B cell (primary cell): Measurements from ENCODE around the gene LRRC43. TPM values are rescaled to one million over a fixed set of nuclear protein-coding genes. Genes with fewer than 3 reads are reported as not detected.

ENCODE experiments used
- ATAC-seq: fragments of 200-7000 bp; cut with Tn5 transposase; one replicate; pipeline ENCODE4 v1.10.0; 2021; ENCODE audit warnings: low read depth, mild to moderate bottlenecking, moderate number of reproducible peaks, moderate library complexity
- CTCF ChIA-PET: fragments of 350-600 bp; sonication (Branson Sonifier 250); formaldehyde crosslinking; loops from one replicate; lab custom pipeline; 2021; ENCODE audit warnings: antibody characterized with exemption, inconsistent platforms; lab: Charles Lee
- POLR2A ChIA-PET: fragments of 350-600 bp; sonication (Branson Sonifier 250); formaldehyde crosslinking; loops from one replicate; lab custom pipeline; 2021; ENCODE audit warnings: antibody characterized with exemption; lab: Charles Lee
- DNase-seq: peaks from one replicate; pipeline ENCODE4 v3.0.0; 2013
- H2AFZ ChIP-seq: 2 replicates; pipeline ENCODE4 v1.6.1; 2012; ENCODE audit warnings: mild to moderate bottlenecking, low read depth, low read length; ENCODE audit not compliant: insufficient read depth, poor library complexity, severe bottlenecking
- H3K27ac ChIP-seq, 2 donors: 1 replicate in 1 of 2; 2 replicates in 1 of 2; pipeline ENCODE4 v1.5.1; 2012 to 2013; ENCODE audit warnings: low read length in 2 of 2, mild to moderate bottlenecking in 2 of 2, moderate library complexity in 1 of 2
- H3K27me3 ChIP-seq, 4 experiments: fragments of 200-600 bp in 1 of 4; sonication (generic) in 1 of 4; replicated peaks in 1 of 4; 1 replicate in 2 of 4; 2 replicates in 2 of 4; pipeline versions ENCODE4 v1.6.1 to v1.7.0; 2013 to 2016; ENCODE audit warnings: low read length in 3 of 4, mild to moderate bottlenecking in 2 of 4, mixed read lengths in 1 of 4, moderate library complexity in 1 of 4; ENCODE audit not compliant: insufficient read depth in 4 of 4, control insufficient read depth in 3 of 4; ENCODE audit errors: control extremely low read depth in 1 of 4
- H3K36me3 ChIP-seq, 2 experiments: replicated peaks in 1 of 2; 1 replicate in 1 of 2; 2 replicates in 1 of 2; pipeline versions ENCODE4 v1.6.1 to v1.7.1; 2013; ENCODE audit warnings: low read length in 1 of 2; ENCODE audit not compliant: insufficient read depth in 2 of 2, control insufficient read depth in 1 of 2; ENCODE audit errors: control extremely low read depth in 1 of 2, extremely low read depth in 1 of 2
- H3K4me1 ChIP-seq, 2 donors: fragments of 200-600 bp in 1 of 2; sonication (generic) in 1 of 2; 1 replicate in 1 of 2; 2 replicates in 1 of 2; pipeline versions ENCODE4 v1.5.1 to v1.6.1; 2013 to 2017; ENCODE audit warnings: low read length in 2 of 2; ENCODE audit not compliant: control insufficient read depth in 2 of 2, insufficient read depth in 2 of 2
- H3K4me2 ChIP-seq: replicated peaks from 2 replicates; pipeline ENCODE3; 2012; ENCODE audit warnings: mild to moderate bottlenecking, low read depth, low read length; ENCODE audit not compliant: poor library complexity, severe bottlenecking
- H3K4me3 ChIP-seq, 5 experiments: fragments of 200-600 bp in 1 of 5; sonication (generic) in 1 of 5; 1 replicate in 3 of 5; 2 replicates in 2 of 5; pipeline versions ENCODE4 v1.5.1 to v1.7.0; 2011 to 2016; ENCODE audit warnings: low read length in 4 of 5, mild to moderate bottlenecking in 4 of 5, low read depth in 2 of 5, control low read depth in 1 of 5, moderate library complexity in 1 of 5; ENCODE audit not compliant: insufficient read depth in 1 of 5; ENCODE audit errors: control extremely low read depth in 1 of 5, extremely low read depth in 1 of 5
- H3K79me2 ChIP-seq: fragments of 200-600 bp; sonication (generic); one replicate; pipeline ENCODE4 v1.6.0; 2016; ENCODE audit warnings: low read length; ENCODE audit not compliant: control insufficient read depth, insufficient read depth
- H3K9ac ChIP-seq: fragments of 200-600 bp; sonication (generic); 2 replicates; pipeline ENCODE4 v1.6.1; 2017; ENCODE audit warnings: mild to moderate bottlenecking, low read length, moderate library complexity
- H3K9me3 ChIP-seq, 3 donors: one replicate each; pipeline versions ENCODE4 v1.6.1 to v1.7.1; 2013; ENCODE audit warnings: low read length in 2 of 3; ENCODE audit not compliant: control insufficient read depth in 2 of 3, insufficient read depth in 1 of 3; ENCODE audit errors: control extremely low read depth in 1 of 3
- H4K20me1 ChIP-seq: 2 replicates; pipeline ENCODE4 v1.6.0; 2012; ENCODE audit warnings: mild to moderate bottlenecking, low read length; ENCODE audit not compliant: insufficient read depth, control insufficient read depth, poor library complexity, severe bottlenecking
- H3K27ac Mint-ChIP-seq: one replicate; pipeline ENCODE4 v1.8.0; 2021; ENCODE audit warnings: mixed read lengths
- H3K27me3 Mint-ChIP-seq: one replicate; pipeline ENCODE4 v1.8.0; 2021; ENCODE audit warnings: mixed read lengths
- H3K4me1 Mint-ChIP-seq: one replicate; pipeline ENCODE4 v1.8.0; 2021; ENCODE audit warnings: mixed read lengths
- H3K4me3 Mint-ChIP-seq: one replicate; pipeline ENCODE4 v1.8.0; 2021; ENCODE audit warnings: mixed read lengths
- H3K9me3 Mint-ChIP-seq: one replicate; pipeline ENCODE4 v1.8.0; 2022; ENCODE audit warnings: mixed read lengths; ENCODE audit not compliant: insufficient read depth
- EZH2 ChIP-seq: IDR thresholded peaks from 2 replicates; pipeline ENCODE4 v1.6.1; 2012; ENCODE audit warnings: borderline replicate concordance, low read depth, mild to moderate bottlenecking, moderate library complexity, low read length; ENCODE audit not compliant: insufficient read depth, poor library complexity, severe bottlenecking
- WGBS: methylation state at CpG from one replicate; pipeline ENCODE4 v1.1.5; 2013; ENCODE audit warnings: missing lambda C conversion rate; ENCODE audit not compliant: insufficient coverage; 5-methylcytosine and 5-hydroxymethylcytosine counted together
- intact Hi-C: fragments of 100-400 bp; cut with micrococcal nuclease; formaldehyde crosslinking; loops from one replicate; pipeline ENCODE4 v1.10.0; 2022
- polyA plus RNA-seq: library from polyadenylated mRNA; depleted of rRNA; stranded (reverse); fragments of >200 nt; gene quantifications from 2 replicates; pipeline ENCODE4 v1.2.3, GENCODE V29; 2012
- total RNA-seq, 2 donors: library from RNA; stranded (reverse); fragments of 120-200 nt in 1 of 2; gene quantifications; 1 replicate in 1 of 2; 2 replicates in 1 of 2; pipeline versions ENCODE4 v1.2.3 to v1.2.4, GENCODE V29; 2013 to 2022
- TF ChIP-seq, protein P1 (sequence below): fragments of 200-600 bp; IDR thresholded peaks from one replicate; pipeline ENCODE4 v1.8.0; 2022; ENCODE audit warnings: antibody characterized with exemption, mild to moderate bottlenecking

Gene LRRC43
- total and polyA plus RNA-seq, 2 donors (not counting 1 experiment from before 2014, with no cell fraction given), result not detected

DNA sequence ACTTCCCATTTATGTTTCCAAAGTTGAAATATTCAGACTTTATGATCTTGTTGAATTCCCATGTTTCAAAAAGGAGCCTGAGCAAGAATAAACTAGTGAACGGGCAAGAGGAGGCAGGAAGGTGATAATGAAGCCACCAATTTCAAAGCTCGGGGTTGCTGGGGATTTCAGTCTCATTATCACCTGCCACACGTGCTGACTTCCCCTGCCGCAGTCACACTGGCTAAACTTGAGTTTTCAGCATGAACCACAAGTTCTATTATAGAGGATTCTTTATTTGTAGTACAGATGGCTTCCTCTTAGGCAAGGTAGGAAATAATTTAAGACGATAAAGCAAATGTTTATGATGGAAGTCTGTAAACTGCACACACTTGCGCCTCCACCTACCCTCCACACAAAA, 61.0 kb downstream of the LRRC43 start:
- DNase-seq (no peak), ATAC-seq (no peak)
- Mint-ChIP-seq H3K4me1 (no peaks in the 10 kb centered on the region), H3K27ac (no peak overlapping the region), H3K27me3 (no peaks in the 10 kb centered on the region), H3K4me3 (no peak overlapping the region), H3K9me3 (no peaks in the 10 kb centered on the region)
- ChIA-PET CTCF (interaction anchor here (0.8 kb wide), 1 partner anchor 227 kb away, joined by 3 read pairs; no protein-coding TSS in a partner anchor), POLR2A (no interaction called here)
- no peak for TF ChIP-seq EZH2
- TF ChIP-seq, protein P1, sequence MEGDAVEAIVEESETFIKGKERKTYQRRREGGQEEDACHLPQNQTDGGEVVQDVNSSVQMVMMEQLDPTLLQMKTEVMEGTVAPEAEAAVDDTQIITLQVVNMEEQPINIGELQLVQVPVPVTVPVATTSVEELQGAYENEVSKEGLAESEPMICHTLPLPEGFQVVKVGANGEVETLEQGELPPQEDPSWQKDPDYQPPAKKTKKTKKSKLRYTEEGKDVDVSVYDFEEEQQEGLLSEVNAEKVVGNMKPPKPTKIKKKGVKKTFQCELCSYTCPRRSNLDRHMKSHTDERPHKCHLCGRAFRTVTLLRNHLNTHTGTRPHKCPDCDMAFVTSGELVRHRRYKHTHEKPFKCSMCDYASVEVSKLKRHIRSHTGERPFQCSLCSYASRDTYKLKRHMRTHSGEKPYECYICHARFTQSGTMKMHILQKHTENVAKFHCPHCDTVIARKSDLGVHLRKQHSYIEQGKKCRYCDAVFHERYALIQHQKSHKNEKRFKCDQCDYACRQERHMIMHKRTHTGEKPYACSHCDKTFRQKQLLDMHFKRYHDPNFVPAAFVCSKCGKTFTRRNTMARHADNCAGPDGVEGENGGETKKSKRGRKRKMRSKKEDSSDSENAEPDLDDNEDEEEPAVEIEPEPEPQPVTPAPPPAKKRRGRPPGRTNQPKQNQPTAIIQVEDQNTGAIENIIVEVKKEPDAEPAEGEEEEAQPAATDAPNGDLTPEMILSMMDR, result no peak
- H3K9me3 ChIP-seq, result no peaks in the 10 kb centered on the region
- no peak overlapping the region for H2AFZ ChIP-seq
- no peak overlapping the region for H3K4me2 ChIP-seq
- peaks cover 3 to 37% of the 10 kb centered on the region in 2 experiments for H3K36me3 ChIP-seq
- no peak overlapping the region for H3K9ac ChIP-seq
- intact Hi-C loops, result no loop called here
- H3K27me3 ChIP-seq, result no peaks in the 10 kb centered on the region
- 79% methylated on average over 2 of the region's 6 CpGs for WGBS
- no peaks in the 10 kb centered on the region for H4K20me1 ChIP-seq
- H3K27ac ChIP-seq, result no peak overlapping the region
- no peaks in the 10 kb centered on the region for H3K4me1 ChIP-seq
- no peak overlapping the region for H3K4me3 ChIP-seq
- no peaks in the 10 kb centered on the region for H3K79me2 ChIP-seq

DNA sequence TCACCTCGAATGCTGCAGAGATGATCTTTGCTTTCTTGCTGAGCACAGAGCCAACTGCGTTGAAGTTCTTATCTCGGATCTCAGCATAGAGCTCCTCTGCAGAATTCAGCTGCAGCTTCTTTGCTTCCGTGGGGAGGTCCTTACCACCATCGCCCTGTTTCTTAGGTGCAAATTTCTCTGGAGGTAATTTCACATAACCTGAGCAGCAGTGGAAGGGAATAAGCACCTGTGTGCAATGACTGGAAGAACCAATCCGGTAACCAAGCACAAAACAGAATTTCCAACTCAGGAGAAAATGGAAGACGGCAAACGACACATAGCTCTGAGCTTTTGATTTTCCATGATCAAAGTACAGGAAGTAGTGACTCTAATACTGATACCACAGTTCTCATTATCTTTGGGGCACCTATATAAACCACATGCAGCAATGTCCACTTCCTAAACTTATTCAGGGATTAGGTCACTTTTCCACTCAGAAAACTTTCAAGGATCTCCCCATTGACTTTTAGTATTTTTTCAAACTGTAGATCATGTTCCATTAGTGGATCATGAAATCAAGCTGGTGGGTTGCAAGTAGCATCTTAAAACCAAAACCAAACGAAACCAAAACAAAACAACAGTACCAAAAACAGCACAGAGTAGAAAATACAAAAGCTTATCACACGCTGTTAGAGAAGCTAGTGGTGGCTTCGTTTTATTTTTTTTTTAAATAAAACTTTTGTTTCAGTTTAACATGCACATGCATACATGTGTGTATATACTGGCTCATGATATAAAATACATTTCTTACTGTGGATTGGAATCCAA, 61.8 kb downstream of the LRRC43 start:
- H3K27me3 ChIP-seq, result no peaks in the 10 kb centered on the region
- H3K9me3 ChIP-seq, result no peaks in the 10 kb centered on the region
- H3K27ac ChIP-seq, result no peak overlapping the region
- no peaks in the 10 kb centered on the region for H4K20me1 ChIP-seq
- no peak for ATAC-seq
- no peak for DNase-seq
- ChIA-PET POLR2A (no interaction called here), CTCF (no interaction called here)
- no peak overlapping the region for H3K4me3 Mint-ChIP-seq
- H3K79me2 ChIP-seq, result no peaks in the 10 kb centered on the region
- no peak overlapping the region for H3K9ac ChIP-seq
- no peaks in the 10 kb centered on the region for H3K27me3 Mint-ChIP-seq
- no peak overlapping the region for H2AFZ ChIP-seq
- H3K4me1 ChIP-seq, result no peaks in the 10 kb centered on the region
- WGBS, result 95% methylated on average over 5 of the region's 11 CpGs
- H3K4me3 ChIP-seq, result no peak overlapping the region
- no peak overlapping the region for H3K4me2 ChIP-seq
- peaks cover 2 to 41% of the 10 kb centered on the region in 2 experiments for H3K36me3 ChIP-seq
- H3K9me3 Mint-ChIP-seq, result no peaks in the 10 kb centered on the region
- no peak for TF ChIP-seq EZH2
- TF ChIP-seq, protein P1, result no peak
- no peak overlapping the region for H3K27ac Mint-ChIP-seq
- intact Hi-C loops, result no loop called here
- no peaks in the 10 kb centered on the region for H3K4me1 Mint-ChIP-seq
